LNCaP clone FGC (cell line): ENCODE data around the gene GPRIN1.
A peak's percentile ranks its signal among the peaks of the same experiment; 100 is the strongest.

ENCODE experiments used
- DNase-seq: peaks from one replicate; pipeline ENCODE4 v3.0.0-alpha.2; 2011; ENCODE audit warnings: low read depth
- H3K4me3 ChIP-seq: 2 replicates; pipeline ENCODE4 v1.5.1; 2011; ENCODE audit warnings: mild to moderate bottlenecking, low read depth, low read length, control low read depth
- CTCF ChIP-seq: IDR thresholded peaks from 2 replicates; pipeline ENCODE4 v1.5.1; 2012; ENCODE audit warnings: mild to moderate bottlenecking; ENCODE audit not compliant: control insufficient read depth, insufficient read depth; ENCODE audit errors: extremely low read depth

GPRIN1 gene

GRCh38 chr5:176633598-176633997 lies 23.6 kb upstream of the GPRIN1 start:
- TF ChIP-seq CTCF = no peak
- no peak for DNase-seq
- H3K4me3 ChIP-seq = no peak overlapping the region

- no peak overlapping the region for H3K4me3 ChIP-seq
- TF ChIP-seq CTCF = no peak
- no peak for DNase-seq
These were observed 22.8 kb upstream of the GPRIN1 start for GRCh38 chr5:176632745-176633144.

- no peak for DNase-seq
- TF ChIP-seq CTCF = no peak
- H3K4me3 ChIP-seq = no peak overlapping the region
These were observed 21.6 kb upstream of the GPRIN1 start for GRCh38 chr5:176631383-176632200.

GRCh38 chr5:176630681-176631222 lies 20.8 kb upstream of the GPRIN1 start:
- DNase-seq = no peak
- H3K4me3 ChIP-seq = peak overlapping the region; percentile 36
- no peak for TF ChIP-seq CTCF

GRCh38 chr5:176629853-176630680 lies 20.1 kb upstream of the GPRIN1 start, which contains the start of the genes EIF4E1B and SNCB:
EIF4E1B (plus strand) TSS chr5:176630675; CDS start chr5:176642788, 12,113 bp downstream.
SNCB (minus strand) TSS chr5:176630534; CDS start chr5:176629654, 880 bp downstream.
- H3K4me3 ChIP-seq = peak within 1 kb of the TSS; percentile 36
- peak; percentile 20; the same call in 1 of the 2 replicates for TF ChIP-seq CTCF
- no peak for DNase-seq

DNA sequence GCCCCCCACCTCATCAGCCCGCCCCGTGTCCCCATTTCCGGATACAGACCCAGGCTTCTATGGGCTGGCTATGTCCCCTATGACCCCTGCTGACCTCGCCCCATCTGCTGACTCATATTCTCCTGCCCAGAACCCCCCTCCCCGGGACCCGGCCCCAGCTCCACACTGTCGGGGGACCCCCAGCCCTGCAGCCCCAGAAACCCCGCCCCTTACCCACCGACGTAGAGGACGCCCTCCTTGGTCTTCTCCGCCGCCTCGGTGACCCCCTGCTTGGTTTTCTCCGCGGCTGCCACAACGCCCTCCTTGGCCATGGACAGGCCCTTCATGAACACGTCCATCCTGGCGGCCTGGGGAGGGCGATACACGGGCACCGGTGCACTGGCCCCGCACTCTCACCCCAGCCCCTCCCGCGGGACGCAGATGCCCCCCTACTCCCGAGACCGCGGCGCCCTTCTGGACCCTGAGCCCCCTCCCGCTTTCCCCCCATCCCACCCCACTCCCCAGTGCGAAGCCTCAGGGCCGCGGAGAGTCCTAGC lies 19.4 kb upstream of the GPRIN1 start:
- DNase-seq = no peak
- no peak for TF ChIP-seq CTCF
- no peak overlapping the region for H3K4me3 ChIP-seq
